ENCODE measurements around the gene PRORP. TPM values are rescaled to one million over a fixed set of nuclear protein-coding genes. Genes with fewer than 3 reads are reported as not detected.

The PRORP gene
- total RNA-seq, 1 donor from 2014 or later: 42.5 TPM

DNA sequence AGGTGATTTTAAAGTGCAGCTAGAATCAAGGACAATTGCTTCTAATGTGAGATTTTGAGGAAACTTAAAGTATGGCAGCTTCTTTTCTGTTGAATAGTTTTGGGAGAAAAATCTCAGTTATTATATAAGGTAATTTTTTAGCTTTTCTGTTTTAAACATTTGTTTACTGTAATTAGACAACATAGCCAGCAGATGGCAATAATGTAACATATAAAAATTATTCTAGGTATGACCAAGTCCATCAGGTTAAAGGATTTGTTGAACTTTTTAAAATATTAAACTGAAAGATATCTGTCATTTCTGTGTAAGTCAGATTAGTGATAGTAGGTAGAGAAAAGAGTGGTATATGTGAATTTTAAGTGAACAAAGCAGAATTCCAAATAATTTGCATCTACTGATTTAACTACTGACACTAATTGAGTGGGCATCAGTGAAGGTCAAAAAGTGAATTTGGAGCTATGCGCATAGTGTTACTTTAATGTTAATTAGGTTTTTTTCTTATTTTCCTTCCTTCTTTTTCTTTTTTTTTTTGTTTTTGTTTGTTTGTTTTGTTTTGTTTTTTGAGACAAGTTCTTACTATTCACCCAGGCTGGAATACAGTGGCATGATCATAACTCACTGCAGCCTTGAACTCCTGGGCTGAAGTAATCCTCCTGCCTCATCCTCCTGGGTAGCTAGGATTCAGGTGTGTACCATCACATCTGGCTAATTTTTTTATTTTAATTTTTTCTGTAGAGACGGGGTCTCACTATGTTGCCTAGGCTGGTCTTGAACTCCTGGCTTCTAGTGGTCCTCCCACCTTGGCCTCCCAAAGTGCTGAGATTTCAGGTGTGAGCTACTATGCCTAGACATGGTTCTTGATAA lies 18.6 kb downstream of the PRORP start:
- H3K4me3 ChIP-seq: no peak overlapping the region
- no peaks in the 10 kb centered on the region for H3K9me3 ChIP-seq
- no peaks in the 10 kb centered on the region for H3K27me3 ChIP-seq
- TF ChIP-seq, protein P1, sequence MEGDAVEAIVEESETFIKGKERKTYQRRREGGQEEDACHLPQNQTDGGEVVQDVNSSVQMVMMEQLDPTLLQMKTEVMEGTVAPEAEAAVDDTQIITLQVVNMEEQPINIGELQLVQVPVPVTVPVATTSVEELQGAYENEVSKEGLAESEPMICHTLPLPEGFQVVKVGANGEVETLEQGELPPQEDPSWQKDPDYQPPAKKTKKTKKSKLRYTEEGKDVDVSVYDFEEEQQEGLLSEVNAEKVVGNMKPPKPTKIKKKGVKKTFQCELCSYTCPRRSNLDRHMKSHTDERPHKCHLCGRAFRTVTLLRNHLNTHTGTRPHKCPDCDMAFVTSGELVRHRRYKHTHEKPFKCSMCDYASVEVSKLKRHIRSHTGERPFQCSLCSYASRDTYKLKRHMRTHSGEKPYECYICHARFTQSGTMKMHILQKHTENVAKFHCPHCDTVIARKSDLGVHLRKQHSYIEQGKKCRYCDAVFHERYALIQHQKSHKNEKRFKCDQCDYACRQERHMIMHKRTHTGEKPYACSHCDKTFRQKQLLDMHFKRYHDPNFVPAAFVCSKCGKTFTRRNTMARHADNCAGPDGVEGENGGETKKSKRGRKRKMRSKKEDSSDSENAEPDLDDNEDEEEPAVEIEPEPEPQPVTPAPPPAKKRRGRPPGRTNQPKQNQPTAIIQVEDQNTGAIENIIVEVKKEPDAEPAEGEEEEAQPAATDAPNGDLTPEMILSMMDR (IDR thresholded peaks at IDR 0.05): peak in 1 of 3 experiments; percentile 48
- no peak for DNase-seq (ENCODE audit: low spot score in 2 of 2)
- intact Hi-C loops (cut with DNase I): loop anchor here (1.0 kb wide), 1 partner anchor 272 kb away; no protein-coding TSS in a partner anchor
- H3K4me1 ChIP-seq: no peaks in the 10 kb centered on the region
- no peak overlapping the region for H3K27ac ChIP-seq
- peaks cover 0 to 10% of the 10 kb centered on the region in 2 donors for H3K36me3 ChIP-seq

DNA sequence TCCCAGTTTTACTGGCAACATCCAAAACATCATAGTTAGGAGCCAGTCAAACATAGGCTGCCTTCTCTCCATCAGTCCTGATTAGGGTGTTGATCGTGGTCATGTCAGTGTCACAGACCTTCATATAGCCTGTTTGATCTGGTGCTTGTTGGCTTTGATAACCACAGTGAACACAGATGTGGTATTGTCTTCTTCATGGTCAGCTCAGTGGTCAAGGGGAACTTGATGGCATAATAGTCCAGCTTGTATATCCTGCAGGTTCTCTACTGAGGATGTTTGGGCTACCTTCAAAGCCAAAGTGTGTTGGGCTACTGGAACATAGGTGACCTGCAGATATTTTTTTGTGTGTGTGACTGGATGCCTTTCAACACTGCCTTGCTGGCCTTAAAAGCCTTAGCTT lies 21.7 kb downstream of the PRORP start:
- intact Hi-C loops (cut with DNase I): no loop called here
- Histone ChIP-seq H3K4me3 (no peak overlapping the region), H3K27me3 (no peaks in the 10 kb centered on the region), H3K9me3 (no peaks in the 10 kb centered on the region), H3K4me1 (no peaks in the 10 kb centered on the region), H3K27ac (no peak overlapping the region), H3K36me3 (peaks cover 7 to 10% of the 10 kb centered on the region in 2 donors)
- no peak for DNase-seq (ENCODE audit: low spot score in 2 of 2)
- TF ChIP-seq, protein P1 (IDR thresholded peaks at IDR 0.05): no peak

DNA sequence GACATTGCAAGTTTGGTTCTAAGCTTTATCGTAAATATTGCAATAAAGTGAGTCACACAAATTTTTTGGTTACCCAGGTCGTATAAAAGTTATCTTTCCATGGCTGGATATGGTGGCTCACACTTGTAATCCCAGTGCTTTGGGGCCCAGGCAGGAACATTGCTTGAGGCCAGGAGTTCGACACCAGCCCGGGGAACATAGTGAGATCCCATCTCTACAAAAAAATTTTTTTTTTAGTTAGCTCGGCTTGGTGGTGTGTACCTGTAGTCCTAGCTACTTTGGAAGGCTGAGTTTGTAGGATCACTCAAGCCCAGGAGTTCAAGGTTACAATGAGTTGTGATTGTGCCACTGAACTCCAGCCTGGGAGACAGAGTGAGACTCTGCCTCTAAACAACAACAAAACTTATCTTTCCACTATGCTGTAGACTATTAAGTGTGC lies 24.4 kb downstream of the PRORP start:
- Histone ChIP-seq H3K27me3 (no peaks in the 10 kb centered on the region), H3K36me3 (peaks cover 7 to 8% of the 10 kb centered on the region in 2 donors), H3K9me3 (no peaks in the 10 kb centered on the region), H3K27ac (no peak overlapping the region), H3K4me3 (no peak overlapping the region), H3K4me1 (no peaks in the 10 kb centered on the region)
- DNase-seq (ENCODE audit: low spot score in 2 of 2): no peak
- intact Hi-C loops (cut with DNase I): no loop called here
- TF ChIP-seq, protein P1 (IDR thresholded peaks at IDR 0.05): no peak

DNA sequence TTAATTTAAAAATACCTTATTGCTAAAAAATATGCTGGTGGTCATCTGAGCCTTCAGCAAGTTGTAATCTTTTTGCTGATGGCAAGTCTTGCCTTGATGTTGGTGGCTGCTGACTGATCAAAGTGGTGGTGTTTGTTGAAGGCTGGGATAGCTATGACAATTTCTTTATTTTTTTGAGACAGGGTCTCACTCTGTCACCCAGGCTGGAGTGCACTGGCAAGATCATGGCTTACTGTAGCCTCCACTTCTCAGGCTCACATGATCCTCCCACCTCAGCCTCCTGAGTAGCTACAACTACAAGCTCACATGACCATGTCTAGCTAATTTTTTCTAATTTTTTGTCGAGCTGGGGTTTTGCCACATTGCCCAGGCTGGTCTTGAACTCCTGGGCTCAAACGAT lies 24.8 kb downstream of the PRORP start:
- no peaks in the 10 kb centered on the region for H3K27me3 ChIP-seq
- H3K36me3 ChIP-seq: peaks cover 4 to 7% of the 10 kb centered on the region in 2 donors
- intact Hi-C loops (cut with DNase I): no loop called here
- no peaks in the 10 kb centered on the region for H3K9me3 ChIP-seq
- no peak overlapping the region for H3K27ac ChIP-seq
- no peak for DNase-seq (ENCODE audit: low spot score in 2 of 2)
- TF ChIP-seq, protein P1 (IDR thresholded peaks at IDR 0.05): no peak
- H3K4me3 ChIP-seq: no peak overlapping the region
- H3K4me1 ChIP-seq: no peaks in the 10 kb centered on the region

DNA sequence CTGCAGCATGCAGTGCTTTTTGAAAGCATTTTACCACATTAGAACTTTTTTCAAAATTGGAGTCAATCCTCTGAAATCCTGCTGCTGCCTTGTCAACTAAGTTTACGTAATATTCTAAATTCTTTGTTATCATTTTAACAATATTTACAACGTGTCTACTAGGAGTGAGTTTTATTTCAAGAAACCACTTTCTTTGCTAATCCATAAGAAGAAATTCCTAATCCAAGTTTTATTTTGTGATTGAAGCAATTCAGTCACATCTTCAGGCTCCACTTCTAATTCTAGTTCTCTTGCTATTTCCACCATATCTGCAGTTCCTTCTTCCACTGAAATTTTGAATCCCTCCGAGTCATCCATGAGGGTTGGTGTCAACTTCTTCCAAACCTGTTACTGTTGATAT lies 25.4 kb downstream of the PRORP start:
- Histone ChIP-seq H3K4me3 (no peak overlapping the region), H3K4me1 (no peaks in the 10 kb centered on the region), H3K27ac (no peak overlapping the region), H3K9me3 (no peaks in the 10 kb centered on the region), H3K36me3 (peaks cover 0 to 7% of the 10 kb centered on the region in 2 donors), H3K27me3 (no peaks in the 10 kb centered on the region)
- no peak for DNase-seq (ENCODE audit: low spot score in 2 of 2)
- TF ChIP-seq, protein P1 (IDR thresholded peaks at IDR 0.05): no peak
- intact Hi-C loops (cut with DNase I): no loop called here

Measured in ascending aorta (tissue), 2 donors.